Endometrial microvascular endothelial cells (primary cell): ENCODE results near the gene WSB1. TPM values are rescaled to one million over a fixed set of nuclear protein-coding genes. Genes with fewer than 3 reads are reported as not detected.
"Not testable (repeated sequence)": the region's sequence is repeated elsewhere in the genome, so short reads cannot be mapped to it uniquely, and the experiment has no call there.

Source experiments
- in situ Hi-C: cut with HindIII; loops from 2 replicates; pipeline ENCODE4 v1.10.0; 2017; ENCODE audit warnings: low sequenced_read_pairs, low pct_unique_long_range_greater_than_20kb; ENCODE audit errors: inconsistent ontology term
- total RNA-seq: library from RNA; depleted of rRNA; stranded (reverse); fragments of >200 nt; gene quantifications from one replicate; pipeline ENCODE4 v1.2.3, GENCODE V29; 2015; ENCODE audit errors: inconsistent ontology term

The WSB1 gene
- total RNA-seq, 1 donor from 2014 or later = 73.8 TPM

DNA sequence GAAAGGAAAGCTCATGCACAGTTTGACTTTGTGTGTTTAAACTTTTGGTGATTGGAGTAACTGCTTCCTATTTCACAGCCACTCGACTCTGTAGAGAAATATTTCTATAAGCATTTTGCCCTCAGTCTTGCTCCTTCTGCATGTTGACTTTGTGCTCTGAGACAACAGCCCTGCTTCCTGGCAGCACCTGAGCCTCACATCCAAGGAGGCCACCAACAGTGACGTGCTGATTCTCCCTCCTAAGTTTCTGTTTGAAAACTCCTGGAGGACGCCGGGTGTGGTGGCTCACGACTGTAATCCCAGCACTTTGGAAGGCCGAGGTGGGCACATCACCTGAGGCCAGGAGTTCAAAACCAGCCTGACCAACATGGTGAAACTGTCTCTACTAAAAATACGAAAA, 23.9 kb upstream of the WSB1 start:
- in situ Hi-C loops = no loop called here

DNA sequence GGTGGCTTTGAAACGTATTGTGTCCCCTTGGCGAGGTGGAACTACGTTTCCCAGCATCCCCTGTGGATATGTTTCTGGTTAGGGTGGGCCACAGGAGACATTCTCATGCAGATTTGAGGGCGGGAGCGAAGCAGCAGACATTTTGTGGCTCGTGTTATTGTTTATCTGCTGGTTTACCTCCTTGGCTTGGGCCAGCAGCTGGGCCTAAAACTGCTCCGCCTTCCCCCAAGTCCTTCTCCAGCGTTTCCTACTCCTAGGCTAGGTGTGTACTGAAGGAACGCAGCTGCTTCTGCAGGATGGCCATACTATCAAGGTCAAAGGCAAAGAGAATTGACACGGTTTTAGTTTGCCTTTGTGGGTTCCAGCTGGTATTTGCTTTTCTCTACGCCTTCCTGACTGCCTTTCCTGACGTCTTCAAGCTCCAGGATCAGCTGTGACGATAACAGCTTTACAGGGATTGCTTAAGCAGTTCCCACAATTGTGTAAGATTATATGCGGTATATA, 17.2 kb upstream of the WSB1 start:
- in situ Hi-C loops = no loop called here

DNA sequence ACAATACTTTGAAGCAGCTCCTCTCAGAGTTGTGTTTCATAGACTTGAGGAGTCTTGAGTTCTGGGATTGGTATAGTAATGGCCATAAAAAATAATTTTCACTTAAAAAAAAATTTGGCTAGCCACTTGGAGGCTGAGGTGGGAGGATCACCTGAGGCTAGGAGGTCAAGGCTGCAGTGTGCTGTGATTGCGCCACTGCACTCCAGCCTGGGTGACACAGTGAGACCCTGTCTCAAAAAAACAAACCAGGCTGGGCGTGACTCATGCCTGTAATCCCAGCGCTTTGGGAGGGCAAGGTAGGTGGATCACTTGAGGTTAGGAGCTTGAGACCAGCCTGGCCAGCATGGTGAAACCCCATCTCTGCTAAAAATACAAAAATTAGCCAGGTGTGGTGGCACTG, 14.8 kb upstream of the WSB1 start:
- in situ Hi-C loops = not testable (repeated sequence)

DNA sequence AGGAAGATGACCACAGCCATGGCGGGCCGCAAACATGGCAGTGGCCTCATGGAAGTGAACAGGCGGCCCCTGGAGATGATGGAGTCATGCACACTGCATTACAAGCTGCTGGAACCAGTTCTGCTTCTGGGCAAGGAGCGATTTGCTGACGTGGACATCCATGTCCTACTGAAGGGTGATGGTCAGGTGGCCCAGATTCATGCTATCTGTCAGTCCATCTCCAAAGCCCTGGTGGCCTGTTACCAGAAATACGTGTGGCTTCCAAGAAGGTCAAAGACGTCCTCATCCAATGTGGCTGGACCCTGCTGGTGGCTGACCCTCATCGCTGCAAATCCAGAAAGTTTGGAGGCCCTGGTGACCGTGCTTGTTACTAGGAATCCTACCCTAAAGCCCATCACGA, 13.4 kb upstream of the WSB1 start:
- in situ Hi-C loops = no loop called here

DNA sequence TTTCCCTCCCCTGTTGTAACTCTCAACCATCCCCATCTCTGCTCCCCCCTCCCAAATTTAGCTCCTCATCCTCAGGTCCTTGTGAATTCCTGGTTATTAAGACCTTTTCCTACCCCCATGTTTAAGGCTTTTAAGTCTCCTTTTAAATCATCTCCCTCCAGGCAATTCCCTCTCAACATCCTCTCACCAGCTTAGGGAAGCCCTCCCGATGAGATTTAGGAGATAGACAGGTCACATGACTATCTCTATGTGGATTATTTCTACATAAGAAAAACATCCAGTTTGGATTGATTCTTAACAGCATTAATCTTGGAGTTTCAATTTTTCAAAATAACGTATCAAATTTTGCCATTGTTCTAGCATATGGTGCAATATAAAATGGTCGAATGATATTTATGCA, 12.5 kb upstream of the WSB1 start:
- in situ Hi-C loops = no loop called here

DNA sequence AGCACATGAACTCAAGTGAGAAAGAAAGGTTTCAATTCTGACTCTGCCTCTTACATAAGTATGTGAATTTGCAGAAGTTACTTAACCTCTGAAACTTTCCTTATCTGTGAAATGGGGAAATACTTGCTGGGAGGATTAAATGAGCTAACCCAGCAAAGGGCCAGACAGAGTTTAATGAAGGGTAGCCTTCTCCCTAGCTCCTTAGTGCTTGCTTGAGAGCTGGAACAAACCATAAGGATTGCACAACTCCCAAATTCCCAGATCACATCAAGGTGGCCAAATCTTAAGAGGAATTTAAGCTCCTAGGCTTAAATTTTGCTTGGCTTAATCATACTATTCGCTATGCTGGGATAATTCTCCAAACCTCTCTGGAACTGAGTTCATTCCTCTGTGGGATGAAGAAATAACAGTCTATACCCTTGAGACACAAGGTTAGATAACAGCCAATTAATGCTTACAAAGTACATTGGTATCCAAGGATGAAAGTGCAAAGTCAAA, 11.8 kb upstream of the WSB1 start:
- in situ Hi-C loops = no loop called here

DNA sequence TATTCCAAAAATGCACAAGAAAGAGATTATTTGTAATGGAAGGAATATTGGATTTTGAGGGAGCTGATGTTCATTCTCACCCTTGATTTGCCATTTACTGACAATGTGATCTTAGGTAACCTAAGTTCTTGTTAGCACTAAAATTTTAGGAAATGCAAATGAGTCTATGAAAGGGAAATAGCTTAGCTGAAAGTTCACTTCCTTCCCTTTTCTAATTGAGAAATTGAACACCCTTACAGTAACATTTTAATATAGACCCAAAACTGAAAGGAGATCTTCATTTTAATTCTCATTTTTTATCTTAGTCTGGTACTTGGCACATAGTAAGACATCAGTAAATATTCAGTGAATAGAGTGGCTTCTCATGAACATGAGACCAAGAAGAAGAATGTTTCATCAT, 10.9 kb upstream of the WSB1 start:
- in situ Hi-C loops = no loop called here

DNA sequence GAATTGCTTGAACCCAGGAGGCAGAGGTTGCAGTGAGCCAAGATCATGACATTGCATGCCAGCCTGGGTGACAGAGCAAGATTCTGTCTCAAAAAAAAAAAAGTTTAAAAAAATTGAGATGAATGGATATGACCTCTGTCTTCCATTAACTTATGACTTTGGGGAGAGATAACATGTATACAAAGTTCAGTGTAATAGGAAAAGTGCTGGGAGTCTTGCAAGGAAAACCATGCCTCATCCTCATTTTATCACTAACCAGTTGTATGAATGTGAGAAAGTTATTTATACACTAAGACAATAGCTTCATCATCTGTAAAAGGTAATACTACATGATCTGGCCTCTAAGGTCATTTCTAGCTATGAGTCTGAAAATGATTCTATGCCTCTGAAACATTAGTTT, 10.2 kb upstream of the WSB1 start:
- in situ Hi-C loops = no loop called here

DNA sequence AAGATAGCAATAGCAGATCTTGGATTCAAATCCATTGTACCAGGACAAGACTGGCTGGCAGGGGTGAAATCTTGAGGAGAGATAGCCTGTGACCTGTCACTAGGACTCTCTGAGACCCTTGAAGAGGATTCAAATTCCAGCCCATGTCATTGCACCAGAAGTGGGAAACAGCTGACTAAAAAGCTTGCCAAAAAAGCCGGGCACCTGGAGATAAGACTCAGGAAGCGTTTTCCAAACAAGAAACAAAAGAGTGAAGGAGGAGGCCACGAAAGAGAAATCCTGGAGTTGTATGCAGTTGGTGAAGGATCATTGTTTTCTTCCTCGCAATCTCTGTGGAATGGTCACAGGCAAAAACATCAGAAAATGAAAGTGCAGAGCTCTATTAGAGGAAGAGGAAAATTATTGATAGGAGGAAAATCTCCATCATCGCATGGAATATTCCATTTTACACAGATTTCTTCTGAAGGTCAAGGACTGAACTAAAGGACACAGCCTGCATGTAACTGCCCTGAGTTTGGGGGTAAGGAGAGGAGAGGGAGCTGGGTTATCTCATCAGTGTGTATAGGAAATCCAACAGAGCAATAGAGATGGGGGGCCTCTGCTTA, 9.0 kb upstream of the WSB1 start:
- in situ Hi-C loops = no loop called here

DNA sequence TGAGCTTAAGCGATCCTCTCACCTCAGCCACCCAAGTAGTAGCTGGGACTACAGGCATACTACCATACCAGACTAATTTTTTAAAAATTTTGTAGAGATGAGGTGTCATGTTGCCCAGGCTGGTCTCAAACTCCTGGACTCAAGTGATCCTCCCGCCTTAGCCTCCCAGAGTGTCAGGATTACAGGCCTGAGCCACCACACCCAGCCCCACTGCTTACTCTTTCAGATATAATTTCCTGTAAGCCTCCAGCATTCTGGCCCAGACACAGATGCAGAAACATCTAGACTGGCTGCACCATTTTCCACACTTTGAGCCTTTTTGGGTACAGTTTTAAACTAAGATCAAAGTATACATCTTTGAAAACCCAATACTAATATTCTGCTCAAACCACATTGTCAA, 8.4 kb upstream of the WSB1 start:
- in situ Hi-C loops = no loop called here

DNA sequence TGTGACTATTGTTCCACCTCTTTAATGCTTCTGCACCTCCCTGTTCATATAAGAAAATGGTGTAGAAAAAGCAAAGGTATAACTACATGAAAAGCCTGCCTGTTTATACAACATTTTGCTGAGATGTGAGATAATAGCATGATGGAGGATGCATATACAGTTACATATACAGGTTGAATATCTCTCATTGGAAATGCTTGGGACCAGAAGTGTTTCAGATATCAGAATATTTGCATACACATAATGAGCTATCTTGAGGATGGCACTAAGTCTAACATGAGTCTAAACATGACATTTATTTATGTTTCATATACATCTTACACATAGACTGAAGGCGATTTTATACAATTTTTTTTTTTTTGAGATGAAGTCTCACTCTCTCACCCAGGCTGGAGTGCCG, 5.7 kb upstream of the WSB1 start:
- in situ Hi-C loops = no loop called here

DNA sequence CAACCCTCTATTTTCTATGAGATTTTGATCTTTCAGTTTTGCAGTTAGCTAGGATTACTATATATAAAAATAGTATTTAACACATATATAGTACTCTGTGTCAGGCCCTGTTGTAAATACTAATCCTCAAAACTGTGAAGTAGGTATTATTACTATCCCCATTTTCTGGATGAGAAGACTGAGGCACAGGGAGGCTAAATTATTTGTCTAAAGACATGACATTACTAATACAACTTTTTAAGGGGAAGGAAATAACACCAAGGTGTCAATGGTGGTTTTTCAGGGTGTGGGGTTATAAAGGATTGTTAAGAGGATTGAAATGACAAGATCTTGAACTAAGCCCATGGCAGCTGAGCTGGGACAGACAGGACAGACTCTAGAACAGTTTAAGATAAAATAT, 4.1 kb upstream of the WSB1 start:
- in situ Hi-C loops = no loop called here

DNA sequence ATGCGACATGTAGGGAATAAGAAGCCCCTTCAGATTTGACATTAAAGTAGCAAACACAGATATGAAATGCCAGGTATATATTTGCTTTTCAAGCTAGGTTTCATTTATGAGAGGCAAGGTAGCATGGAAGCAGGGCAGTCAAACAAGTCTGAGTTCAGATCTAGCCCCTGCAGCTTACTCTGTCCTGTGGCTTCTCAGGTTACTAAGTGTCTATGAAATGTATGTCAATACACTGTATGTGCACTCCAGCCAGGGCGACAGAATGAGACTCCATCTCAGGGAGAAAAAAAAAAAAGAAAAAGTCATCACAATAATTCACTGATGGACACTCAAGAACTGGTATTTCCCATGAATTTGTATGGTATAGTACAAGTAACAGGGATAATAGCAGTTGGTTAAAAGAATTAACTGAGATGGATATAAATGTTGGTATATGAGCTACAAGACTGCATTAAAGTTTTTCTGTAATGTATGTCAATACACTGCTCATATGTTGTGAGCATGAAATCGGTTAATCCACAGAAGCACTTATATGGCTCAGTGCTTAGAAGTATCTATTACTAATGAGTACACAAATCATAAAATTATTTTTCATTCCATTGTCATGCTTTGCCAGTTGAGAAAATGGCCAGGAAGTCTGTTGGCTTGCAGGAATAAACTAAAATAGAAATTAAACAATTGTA, 2.9 kb upstream of the WSB1 start:
- in situ Hi-C loops = no loop called here

DNA sequence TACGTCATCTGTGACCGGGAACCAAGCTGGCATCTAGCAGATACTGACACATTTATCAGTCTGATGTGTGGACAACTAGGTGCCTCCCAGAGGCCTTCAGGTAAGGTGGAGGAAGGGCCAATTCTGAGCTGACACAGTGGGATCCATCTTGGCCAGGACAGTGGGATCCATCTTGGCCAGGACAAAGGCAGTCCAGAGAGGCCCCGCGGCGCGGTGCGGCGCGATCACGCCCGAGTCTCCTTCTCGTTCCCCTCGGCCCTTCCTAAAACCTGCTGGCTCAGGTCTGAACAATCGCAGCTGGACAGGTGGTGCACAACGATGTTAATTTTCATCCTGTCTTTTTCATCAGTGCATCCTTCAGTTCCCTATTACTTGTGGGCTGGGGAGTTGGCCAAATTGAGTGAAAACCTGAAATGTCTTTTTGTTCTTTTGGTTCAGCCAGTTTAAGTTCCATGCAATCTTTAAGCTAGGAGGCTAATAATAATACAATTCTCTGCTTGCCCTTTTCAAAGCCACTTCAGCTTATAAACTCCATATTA, 486 bp upstream of the WSB1 start:
- in situ Hi-C loops = no loop called here

DNA sequence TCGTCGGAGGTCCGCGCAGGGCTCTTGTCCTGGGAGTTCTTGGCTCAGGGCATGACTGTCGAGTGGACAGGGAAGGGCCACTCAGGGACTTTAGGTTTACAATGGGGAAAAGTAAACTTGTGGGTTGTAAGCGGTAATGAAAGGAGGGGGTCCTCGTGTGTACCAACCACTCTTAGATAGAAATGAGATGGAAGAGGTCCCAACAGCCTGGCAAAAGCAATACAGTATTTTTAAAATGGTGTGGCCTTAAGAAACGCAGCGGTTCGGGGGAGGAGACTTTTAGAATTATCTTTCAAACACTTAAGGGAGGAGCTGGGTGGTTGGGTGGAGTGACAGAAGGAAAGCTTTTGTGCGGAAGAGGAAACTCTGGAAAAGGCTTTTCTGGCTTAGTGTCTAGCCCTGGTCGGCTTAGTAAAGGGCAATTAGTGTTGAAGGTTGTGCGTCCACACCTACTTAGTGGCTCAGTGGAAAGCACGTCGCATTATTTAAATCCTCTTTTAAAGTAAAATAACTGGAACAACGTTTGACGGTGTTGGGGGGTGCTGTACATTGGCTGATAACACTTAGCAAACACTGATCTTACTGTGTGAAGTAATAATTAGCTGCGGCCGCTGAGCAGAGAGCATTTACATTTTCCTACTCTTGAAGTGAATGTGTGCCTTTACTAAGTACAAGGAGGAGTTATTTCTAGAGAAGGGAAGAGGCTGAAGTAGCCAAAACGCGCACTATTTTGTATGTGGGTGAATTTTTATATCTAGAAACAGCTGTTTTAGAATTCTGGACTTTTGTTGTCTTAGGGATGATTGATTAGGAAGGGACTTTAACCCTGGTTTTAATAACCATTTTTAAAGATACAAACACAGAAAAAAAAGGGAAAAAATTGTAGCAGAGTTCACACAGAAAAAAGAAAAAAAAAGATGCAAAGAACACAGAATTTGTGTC, 1.0 kb downstream of the WSB1 start:
- in situ Hi-C loops = no loop called here

DNA sequence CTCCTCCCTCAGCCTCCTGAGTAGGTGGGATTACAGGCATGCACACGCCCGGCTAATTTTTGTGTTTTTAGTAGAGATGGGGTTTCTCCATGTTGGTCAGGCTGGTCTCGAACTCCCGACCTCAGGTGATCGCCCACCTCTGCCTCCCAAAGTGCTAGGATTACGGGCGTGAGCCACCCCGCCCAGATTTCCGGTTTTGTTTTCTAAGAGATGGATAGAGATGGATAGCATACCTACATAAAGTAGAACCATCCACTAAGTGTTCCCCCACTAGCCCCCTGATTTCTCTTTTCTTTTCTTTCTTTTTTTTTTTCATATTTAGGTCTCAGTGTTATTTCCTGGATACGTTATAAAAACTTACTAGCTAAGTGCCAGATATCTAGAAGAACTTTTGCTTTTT, 2.0 kb downstream of the WSB1 start:
- in situ Hi-C loops = no loop called here

DNA sequence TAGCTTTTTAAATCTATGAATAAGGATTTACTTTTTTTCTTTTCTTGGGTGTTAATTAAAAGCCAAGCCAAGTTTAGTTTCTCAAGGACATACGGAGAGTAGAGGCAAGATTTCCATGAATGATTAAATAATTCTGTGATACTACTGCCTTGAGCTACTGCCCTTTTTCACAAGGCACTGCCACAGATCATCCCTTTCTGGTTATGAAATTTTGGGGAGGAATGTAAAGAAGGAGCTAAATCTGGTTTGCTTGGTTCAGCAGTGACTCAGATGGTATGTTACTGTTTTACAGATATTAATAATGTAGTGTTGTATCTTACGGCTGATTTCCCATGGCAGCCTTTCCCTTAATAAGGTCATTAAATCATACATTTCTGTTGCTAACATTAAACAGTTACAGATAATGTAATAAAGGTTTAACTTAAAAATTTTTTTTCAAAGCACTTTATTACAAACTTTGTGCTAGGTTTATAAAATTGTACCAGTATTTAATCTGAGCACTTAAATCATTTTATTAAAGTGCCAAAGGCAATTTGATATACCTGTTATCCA, 2.6 kb downstream of the WSB1 start:
- in situ Hi-C loops = no loop called here

DNA sequence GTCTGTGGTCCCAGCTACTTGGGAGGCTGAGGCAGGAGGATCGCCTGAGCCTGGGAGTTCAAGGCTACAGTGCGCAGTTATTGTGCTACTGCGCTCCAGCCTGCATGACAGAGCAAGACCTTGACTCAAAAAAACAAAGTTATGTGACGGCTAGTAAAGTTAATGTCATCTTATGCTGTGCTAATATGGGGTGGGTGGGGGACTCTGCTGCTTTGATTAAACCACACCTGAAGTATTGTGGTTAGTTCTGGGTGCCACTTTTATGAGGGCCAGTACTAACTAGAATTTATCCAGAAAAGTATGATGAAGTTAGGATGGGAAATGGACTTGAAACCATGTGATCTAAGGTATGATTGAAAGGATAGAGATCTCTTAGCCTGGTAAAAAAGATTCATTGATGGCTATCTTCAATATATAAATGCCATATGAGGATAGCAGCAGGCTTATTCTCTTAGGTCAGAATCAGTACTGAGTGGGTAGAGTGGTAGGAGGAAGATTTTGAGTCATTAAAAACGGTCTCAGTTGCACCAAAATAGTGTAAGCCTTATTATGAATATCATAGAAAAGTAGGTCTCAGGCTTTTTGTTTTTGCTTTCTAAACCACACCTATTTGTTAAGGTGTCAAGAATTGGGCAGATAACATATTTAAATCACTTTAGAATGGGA, 5.6 kb downstream of the WSB1 start:
- in situ Hi-C loops = no loop called here

DNA sequence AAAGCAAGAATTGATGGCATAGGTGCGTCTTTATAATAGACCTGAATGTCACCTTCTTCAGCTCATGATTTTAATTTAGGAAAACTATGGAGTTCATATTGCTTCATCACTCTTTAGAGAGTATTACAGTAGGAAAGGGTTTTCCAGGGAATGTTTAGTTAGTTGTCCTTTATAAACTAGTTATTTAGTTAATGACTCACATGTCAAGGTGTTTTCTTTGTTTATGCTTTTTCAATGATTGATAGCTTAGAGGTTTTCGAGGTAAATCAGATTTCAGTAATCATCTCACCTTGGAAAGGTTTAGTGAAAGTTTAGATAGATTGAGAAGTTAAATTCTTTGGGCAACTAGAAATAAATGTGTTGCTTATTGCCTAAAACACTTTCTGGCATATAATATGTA, 9.8 kb downstream of the WSB1 start:
- in situ Hi-C loops = no loop called here
